Endothelial cell of umbilical vein (primary cell): ENCODE results near the gene ZNF322. TPM values are rescaled to one million over a fixed set of nuclear protein-coding genes. Genes with fewer than 3 reads are reported as not detected.

Experiments
- BruUV-seq: library from RNA; stranded (reverse); fragments of 400-500 nt; replicated peaks from 2 replicates; lab custom pipeline; 2021; lab: Mats Ljungman, UMichigan
- CTCF ChIA-PET: fragments of 300-600, 350-600 bp; sonication (Branson Sonifier 250); formaldehyde crosslinking; loops from one replicate; lab custom pipeline; 2021; ENCODE audit warnings: antibody characterized with exemption, inconsistent platforms; lab: Charles Lee
- POLR2A ChIA-PET: fragments of 300-600, 350-600 bp; sonication (Branson Sonifier 250); formaldehyde crosslinking; loops from one replicate; lab custom pipeline; 2021; ENCODE audit warnings: antibody characterized with exemption, inconsistent platforms; lab: Charles Lee
- DNase-seq: peaks from one replicate; pipeline ENCODE4 v3.0.0-alpha.2; 2011; ENCODE audit warnings: low read depth, low spot score
- FAIRE-seq: peaks from 2 replicates; lab custom pipeline; 2011; peaks lifted over from hg19 to GRCh38; lab: Jason Lieb, UNC
- H2AFZ ChIP-seq: 2 replicates; pipeline ENCODE4 v1.6.0; 2012; ENCODE audit warnings: low read depth, low read length, control low read depth, inconsistent platforms
- H3K27ac ChIP-seq: 2 replicates; pipeline ENCODE4 v1.5.1; 2011; ENCODE audit warnings: low read depth, mild to moderate bottlenecking, control low read depth, low read length, moderate library complexity; ENCODE audit not compliant: insufficient read depth
- H3K27me3 ChIP-seq, 2 experiments: 2 replicates each; pipeline versions ENCODE4 v1.6.0 to v1.6.1; 2011; ENCODE audit warnings: low read length in 2 of 2, mixed read lengths in 1 of 2; ENCODE audit not compliant: control insufficient read depth in 2 of 2, insufficient read depth in 2 of 2
- H3K36me3 ChIP-seq, 2 experiments: 2 replicates in 1 of 2; 3 replicates in 1 of 2; pipeline ENCODE4 v1.5.1; 2011; ENCODE audit warnings: low read length in 2 of 2, mild to moderate bottlenecking in 1 of 2, moderate library complexity in 1 of 2; ENCODE audit not compliant: control insufficient read depth in 2 of 2, insufficient read depth in 2 of 2; ENCODE audit errors: extremely low read depth in 1 of 2
- H3K4me1 ChIP-seq: 3 replicates; pipeline ENCODE4 v1.5.1; 2011; ENCODE audit warnings: mild to moderate bottlenecking, low read length; ENCODE audit not compliant: control insufficient read depth, insufficient read depth; ENCODE audit errors: extremely low read depth
- H3K4me2 ChIP-seq: 2 replicates; pipeline ENCODE4 v1.6.1; 2011; ENCODE audit warnings: low read length, control low read depth, mixed read lengths; ENCODE audit not compliant: insufficient read depth
- H3K4me3 ChIP-seq, 3 experiments: fragments of 200-600 bp in 1 of 3; sonication (generic), shearing (Covaris generic) in 1 of 3; replicated peaks in 1 of 3; 2 replicates each; pipeline ENCODE4 v1.5.1; 2011 to 2016; ENCODE audit warnings: control low read depth in 3 of 3, low read length in 3 of 3, mild to moderate bottlenecking in 2 of 3, inconsistent platforms in 1 of 3, low read depth in 1 of 3, moderate library complexity in 1 of 3; ENCODE audit not compliant: insufficient read depth in 1 of 3
- H3K79me2 ChIP-seq: 2 replicates; pipeline ENCODE4 v1.6.0; 2012; ENCODE audit warnings: low read length, inconsistent platforms; ENCODE audit not compliant: control insufficient read depth, insufficient read depth
- H3K9ac ChIP-seq: replicated peaks from 2 replicates; pipeline ENCODE3; 2011; ENCODE audit warnings: low read length, control low read depth; ENCODE audit not compliant: insufficient read depth; ENCODE audit errors: extremely low read depth
- H3K9me1 ChIP-seq: replicated peaks from 3 replicates; pipeline ENCODE4 v1.6.0; 2011; ENCODE audit warnings: mild to moderate bottlenecking, low read length; ENCODE audit not compliant: control insufficient read depth, insufficient read depth; ENCODE audit errors: extremely low read depth
- H3K9me3 ChIP-seq: replicated peaks from 2 replicates; pipeline ENCODE4 v1.5.1; 2012; ENCODE audit warnings: low read length, inconsistent platforms; ENCODE audit not compliant: control insufficient read depth, insufficient read depth
- H4K20me1 ChIP-seq: replicated peaks from 2 replicates; pipeline ENCODE3; 2011; ENCODE audit warnings: mild to moderate bottlenecking, low read length; ENCODE audit not compliant: control insufficient read depth, insufficient read depth; ENCODE audit errors: extremely low read depth
- CTCF ChIP-seq, 2 donors: IDR thresholded peaks; 1 replicate in 1 of 2; 2 replicates in 1 of 2; pipeline ENCODE4 v1.5.1; 2011; ENCODE audit warnings: low read length in 2 of 2, mild to moderate bottlenecking in 2 of 2, moderate library complexity in 2 of 2, control low read depth in 1 of 2, inconsistent platforms in 1 of 2, low read depth in 1 of 2; ENCODE audit not compliant: insufficient read depth in 1 of 2; ENCODE audit errors: extremely low read depth in 1 of 2
- EZH2 ChIP-seq: IDR thresholded peaks from 2 replicates; pipeline ENCODE4 v1.6.1; 2012; ENCODE audit warnings: borderline replicate concordance, low read depth, mild to moderate bottlenecking, moderate library complexity, low read length, inconsistent platforms; ENCODE audit not compliant: severe bottlenecking
- FOS ChIP-seq: IDR thresholded peaks from 2 replicates; pipeline ENCODE4 v1.6.1; 2011; ENCODE audit warnings: mild to moderate bottlenecking, low read length, moderate library complexity, borderline replicate concordance; ENCODE audit not compliant: insufficient read depth
- MAX ChIP-seq: IDR thresholded peaks from 2 replicates; pipeline ENCODE4 v1.6.1; 2011; ENCODE audit not compliant: insufficient read depth, insufficient read length
- MYC ChIP-seq: IDR thresholded peaks from one replicate; pipeline ENCODE4 v1.6.1; 2011; ENCODE audit warnings: mild to moderate bottlenecking, low read depth, low read length
- POLR2A ChIP-seq: IDR thresholded peaks from 2 replicates; pipeline ENCODE4 v1.6.1; 2012; ENCODE audit warnings: low read depth, mild to moderate bottlenecking, control low read depth, low read length
- dilution Hi-C: fragments of 300-500 bp; cut with MboI; formaldehyde crosslinking; loops from one replicate; pipeline ENCODE4 v1.15.0; 2019; ENCODE audit warnings: low sequenced_read_pairs; ENCODE audit not compliant: extremely low pct_ligation_motif_present
- intact Hi-C: fragments of 100-400 bp; cut with micrococcal nuclease; formaldehyde crosslinking; loops from one replicate; pipeline ENCODE4 v1.10.0; 2022
- polyA plus RNA-seq, 4 experiments: library from polyadenylated mRNA; depleted of rRNA in 3 of 4; stranded (reverse) in 3 of 4; unstranded in 1 of 4; fragments of >200 nt; gene quantifications; 2 replicates each; pipeline versions ENCODE4 v1.2.1 to v1.2.3, GENCODE V29; 2011 to 2012; ENCODE audit warnings: missing spikeins in 1 of 4
- total RNA-seq: library from RNA; stranded (reverse); gene quantifications from 2 replicates; pipeline ENCODE4 v1.2.3, GENCODE V29; 2021

Gene ZNF322
- total and polyA plus RNA-seq, 2 donors (not counting 3 experiments of a cell fraction or from before 2014, with no cell fraction given): 3.4 to 17.0 TPM

- Histone ChIP-seq H3K79me2 (peaks cover 13% of the 10 kb centered on the region), H3K4me1 (peaks cover 18% of the 10 kb centered on the region), H3K4me3 (peak overlapping the region in 2 of 3 experiments; percentile 69 to 87), H2AFZ (no peak overlapping the region), H3K9me3 (no peaks in the 10 kb centered on the region), H3K27me3 (peaks cover 1 to 3% of the 10 kb centered on the region in 2 experiments), H4K20me1 (no peaks in the 10 kb centered on the region), H3K9ac (peak overlapping the region; percentile 62), H3K36me3 (peaks cover 3 to 11% of the 10 kb centered on the region in 2 experiments), H3K27ac (no peak overlapping the region), H3K4me2 (peak overlapping the region; percentile 72), H3K9me1 (no peaks in the 10 kb centered on the region)
- dilution Hi-C loops: no loop called here
- intact Hi-C loops: loop anchor here (2.0 to 5.0 kb wide), 4 partner anchors 423 to 1294 kb away; a partner anchor contains a TSS
- POLR2A ChIA-PET: no interaction called here
- DNase-seq: no peak
- TSS peak; percentile 32 for BruUV-seq
- FAIRE-seq: no peak
- no peak for TF ChIP-seq CTCF (IDR thresholded peaks at IDR 0.05; ENCODE audit: extremely low read depth in 1 of 2, insufficient read depth in 1 of 2, low read depth in 1 of 2, low read length in 2 of 2)
- no peak for TF ChIP-seq EZH2
- TF ChIP-seq FOS: no peak
- no peak for TF ChIP-seq MYC
- TF ChIP-seq MAX: no peak
- no peak for TF ChIP-seq POLR2A
- CTCF ChIA-PET: no interaction called here
Observed at GRCh38 chr6:26597821-26598220, 61.7 kb downstream of the ZNF322 start.
